ENCODE data around the gene BORCS8. TPM values are rescaled to one million over a fixed set of nuclear protein-coding genes. Genes with fewer than 3 reads are reported as not detected.

Gene BORCS8
- total and polyA plus RNA-seq, 2 experiments from 2014 or later = 24.7 to 38.0 TPM

DNA sequence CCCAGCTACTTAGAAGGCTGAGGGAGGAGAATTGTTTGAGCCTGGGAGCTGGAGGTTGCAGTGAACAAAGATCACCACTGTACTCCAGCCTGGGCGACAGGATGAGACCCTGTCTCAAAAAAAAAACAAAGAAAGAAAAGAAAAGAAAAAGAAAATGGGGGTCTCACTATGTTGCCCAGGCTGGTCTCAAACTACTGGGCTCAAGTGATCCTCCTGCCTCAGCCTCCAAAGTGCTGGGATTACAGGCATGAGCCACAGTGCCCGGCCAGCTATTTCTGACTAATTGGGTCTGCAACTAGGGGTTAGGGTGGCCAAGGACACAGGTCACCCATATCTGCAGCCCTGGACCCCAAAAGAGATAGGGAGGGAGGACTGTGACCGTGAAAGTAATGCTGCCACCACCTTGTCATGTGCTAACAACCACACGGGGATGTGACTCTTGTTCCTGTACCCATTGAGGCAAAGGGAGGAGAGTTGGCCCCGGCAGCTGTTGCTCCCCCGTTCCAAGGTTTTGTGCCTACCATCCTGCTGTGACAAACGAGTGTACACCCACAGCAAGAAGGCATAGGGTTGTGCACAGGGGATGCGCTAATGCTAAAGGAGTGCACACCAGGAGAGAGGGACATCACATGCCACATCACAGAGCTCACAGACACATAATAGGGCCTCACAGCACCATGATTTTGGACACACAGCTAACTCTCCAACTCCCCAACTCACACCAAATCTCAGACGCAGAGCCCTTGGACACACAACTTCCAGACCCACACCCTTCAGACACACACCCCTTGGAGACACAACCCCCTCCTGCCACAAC, 22.5 kb downstream of the BORCS8 start:
- DNase-seq (ENCODE audit: low read depth in 1 of 2, low spot score in 1 of 2) = no peak
- Histone ChIP-seq H3K27me3 (peaks cover 12% of the 10 kb centered on the region), H3K27ac (no peak overlapping the region), H3K4me1 (ENCODE audit: low read depth) (no peaks in the 10 kb centered on the region), H3K9me3 (ENCODE audit: low read depth) (no peaks in the 10 kb centered on the region), H3K4me3 (no peak overlapping the region), H3K36me3 (no peaks in the 10 kb centered on the region)
- no peak for TF ChIP-seq CTCF (IDR thresholded peaks at IDR 0.05; ENCODE audit: low read depth, low read length)

DNA sequence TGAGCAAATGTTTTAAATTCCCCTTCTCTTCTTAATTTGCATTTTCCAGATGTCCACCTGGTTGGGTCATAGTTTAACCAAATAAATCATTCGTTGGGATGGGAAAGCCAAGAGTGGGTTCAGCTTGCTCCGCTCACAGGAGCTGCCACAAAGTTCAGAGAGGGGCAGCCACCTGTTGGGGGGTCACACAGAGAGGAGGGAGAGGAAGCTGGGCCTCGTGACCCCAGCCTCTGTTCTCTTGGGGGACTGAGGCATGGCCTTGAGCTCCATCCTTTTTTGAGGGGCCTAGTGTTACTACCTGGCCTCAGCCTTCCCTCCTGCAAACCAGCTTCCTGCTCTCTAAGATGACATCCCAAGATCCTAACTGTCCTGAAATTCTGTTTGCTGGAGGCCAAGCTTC, 24.3 kb downstream of the BORCS8 start:
- no peak for DNase-seq (ENCODE audit: low read depth in 1 of 2, low spot score in 1 of 2)

GRCh38 chr19:19165396-19165795, 26.6 kb downstream of the BORCS8 start:
- no peak for TF ChIP-seq CTCF (IDR thresholded peaks at IDR 0.05; ENCODE audit: low read depth, low read length)
- Histone ChIP-seq H3K4me1 (ENCODE audit: low read depth) (no peaks in the 10 kb centered on the region), H3K9me3 (ENCODE audit: low read depth) (no peaks in the 10 kb centered on the region), H3K4me3 (no peak overlapping the region), H3K27ac (no peak overlapping the region), H3K27me3 (peaks cover 12% of the 10 kb centered on the region), H3K36me3 (no peaks in the 10 kb centered on the region)
- DNase-seq (ENCODE audit: low read depth in 1 of 2, low spot score in 1 of 2) = no peak

More for the DNA sequence above, 24.3 kb downstream of the BORCS8 start:
- no peaks in the 10 kb centered on the region for H3K9me3 ChIP-seq (ENCODE audit: low read depth)
- H3K36me3 ChIP-seq = no peaks in the 10 kb centered on the region
- no peak overlapping the region for H3K4me3 ChIP-seq
- H3K27me3 ChIP-seq = peaks cover 12% of the 10 kb centered on the region
- no peak overlapping the region for H3K27ac ChIP-seq
- no peaks in the 10 kb centered on the region for H3K4me1 ChIP-seq (ENCODE audit: low read depth)
- TF ChIP-seq CTCF (IDR thresholded peaks at IDR 0.05; ENCODE audit: low read depth, low read length) = no peak

DNA sequence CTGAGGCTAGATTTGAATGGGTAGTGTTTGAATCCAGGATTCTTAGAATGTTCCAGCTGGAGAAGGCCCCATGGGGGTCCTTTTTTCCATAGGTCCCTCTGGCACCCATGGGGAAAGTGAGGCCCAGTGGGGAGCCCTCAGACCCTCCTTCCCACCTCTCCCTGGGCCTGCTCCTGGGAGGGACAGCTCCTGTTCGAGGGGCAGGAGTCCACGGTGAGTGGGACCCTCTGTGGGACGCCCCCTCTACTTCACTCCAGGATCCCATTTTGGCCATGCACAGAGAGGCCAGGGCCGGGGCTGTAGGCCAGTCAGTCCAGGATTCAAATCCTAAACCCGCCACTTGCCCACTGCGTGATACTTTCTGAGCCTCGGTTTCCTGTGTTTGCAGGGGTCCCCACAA, 29.5 kb downstream of the BORCS8 start:
- Histone ChIP-seq H3K36me3 (no peaks in the 10 kb centered on the region), H3K27me3 (no peaks in the 10 kb centered on the region), H3K9me3 (ENCODE audit: low read depth) (no peaks in the 10 kb centered on the region), H3K4me3 (no peak overlapping the region), H3K4me1 (ENCODE audit: low read depth) (no peaks in the 10 kb centered on the region), H3K27ac (no peak overlapping the region)
- TF ChIP-seq CTCF (IDR thresholded peaks at IDR 0.05; ENCODE audit: low read depth, low read length) = no peak
- DNase-seq (ENCODE audit: low read depth in 1 of 2, low spot score in 1 of 2) = no peak

DNA sequence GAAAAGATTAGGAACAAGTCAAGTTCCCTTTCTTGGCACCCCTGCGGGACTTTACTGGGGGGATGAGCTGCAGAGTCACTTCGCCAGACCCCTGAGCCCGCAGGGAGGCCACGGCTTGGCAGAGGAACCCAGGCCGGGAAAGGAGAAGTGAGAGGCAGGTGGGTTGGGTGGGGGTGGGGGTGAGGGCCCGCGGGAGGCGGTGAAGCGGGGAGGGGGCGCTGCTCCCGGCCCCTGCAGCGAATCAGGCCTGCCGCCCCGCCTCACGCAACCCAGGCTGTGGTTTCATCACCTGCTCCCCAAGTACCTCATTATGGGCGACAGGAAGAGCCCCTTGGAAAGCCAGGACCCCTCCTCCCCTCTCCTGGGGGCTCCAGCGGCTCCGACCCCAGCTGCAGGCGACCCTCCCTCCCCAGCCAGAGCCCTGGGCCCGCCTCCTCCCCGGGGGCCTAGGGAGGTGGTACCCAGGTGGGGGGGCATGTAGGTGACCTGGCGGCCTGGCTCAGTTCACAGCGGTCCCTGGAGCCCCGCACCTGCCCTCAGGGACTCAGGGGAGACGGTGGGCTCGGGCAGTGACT, 31.4 kb downstream of the BORCS8 start:
- no peaks in the 10 kb centered on the region for H3K27me3 ChIP-seq
- H3K4me3 ChIP-seq = no peak overlapping the region
- no peaks in the 10 kb centered on the region for H3K36me3 ChIP-seq
- no peak for DNase-seq (ENCODE audit: low read depth in 1 of 2, low spot score in 1 of 2)
- no peak for TF ChIP-seq CTCF (IDR thresholded peaks at IDR 0.05; ENCODE audit: low read depth, low read length)
- H3K4me1 ChIP-seq (ENCODE audit: low read depth) = no peaks in the 10 kb centered on the region
- H3K27ac ChIP-seq = no peak overlapping the region
- no peaks in the 10 kb centered on the region for H3K9me3 ChIP-seq (ENCODE audit: low read depth)
